Right lobe of liver (tissue), 6 donors: ENCODE results near the gene PCCA. TPM values are rescaled to one million over a fixed set of nuclear protein-coding genes. Genes with fewer than 3 reads are reported as not detected.

Experiments used
- ATAC-seq, 4 donors: fragments of 200-7000 bp; cut with Tn5 transposase; one replicate each; pipeline ENCODE4 v1.9.1; 2020; ENCODE audit warnings: mild to moderate bottlenecking in 4 of 4, moderate library complexity in 4 of 4
- DNase-seq, 3 donors: peaks; one replicate each; pipeline ENCODE4 v3.0.0-alpha.2; 2020
- H3K27ac ChIP-seq, 3 donors: fragments of 200-600 bp; one replicate each; pipeline ENCODE4 v1.8.0; 2022
- H3K27me3 ChIP-seq, 2 donors: fragments of 200-600 bp; one replicate each; pipeline ENCODE4 v1.8.0; 2022
- H3K36me3 ChIP-seq, 4 donors: fragments of 200-600 bp; sonication (generic) in 1 of 4; one replicate each; pipeline versions ENCODE4 v1.5.1 to v1.8.0; 2017 to 2022; ENCODE audit warnings: control low read depth in 1 of 4
- H3K4me1 ChIP-seq, 4 donors: fragments of 200-600 bp; sonication (generic) in 1 of 4; one replicate each; pipeline versions ENCODE4 v1.5.1 to v1.8.0; 2017 to 2022; ENCODE audit warnings: control low read depth in 1 of 4
- H3K4me3 ChIP-seq, 3 donors: fragments of 200-600 bp; one replicate each; pipeline ENCODE4 v1.8.0; 2022
- H3K9me3 ChIP-seq, 4 donors: fragments of 200-600 bp; sonication (generic) in 1 of 4; one replicate each; pipeline versions ENCODE4 v1.5.1 to v1.8.0; 2017 to 2022; ENCODE audit warnings: control low read depth in 1 of 4
- POLR2A ChIP-seq: fragments of 450-650 bp; IDR thresholded peaks from one replicate; pipeline ENCODE4 v1.6.1; 2017; ENCODE audit warnings: antibody characterized with exemption, mild to moderate bottlenecking
- WGBS: methylation state at CpG from one replicate; pipeline ENCODE4 v1.1.6; 2018; ENCODE audit warnings: low coverage, low lambda C conversion rate; ENCODE audit not compliant: insufficient coverage; ENCODE audit errors: missing lambda C conversion rate; 5-methylcytosine and 5-hydroxymethylcytosine counted together
- intact Hi-C, 2 donors: fragments of 100-400 bp; cut with DNase I; formaldehyde crosslinking; loops; one replicate each; pipeline versions ENCODE4 v1.11.2 to v1.14.1; 2022
- total RNA-seq, 6 experiments: library from RNA; depleted of rRNA in 2 of 6; stranded (reverse); fragments of >200 nt in 2 of 6; fragmentation: NEBNext Ultra II Directional in 3 of 6; extraction: Animal tissue kit (Norgen Biotek cat#: 25700) in 3 of 6; gene quantifications; one replicate each; pipeline versions ENCODE4 v1.1.0 to v1.2.4, GENCODE V29; 2016 to 2023
- TF ChIP-seq, protein P1 (sequence below), 4 donors: fragments of 200-600 bp in 3 of 4; fragments of 450-650 bp in 1 of 4; IDR thresholded peaks; one replicate each; pipeline versions ENCODE4 v1.5.1 to v1.8.0; 2016 to 2022; ENCODE audit warnings: antibody characterized with exemption in 4 of 4, mild to moderate bottlenecking in 2 of 4
- donor health status: DM: no; HTN: yes; CAD: no.
- donor health status: DM: no; HTN: no; CAD: no.
- donor health status: DM: no; HTN: no; CAD: no.
- donor health status: DM: no; HTN: yes; CAD: no.
- donor health status: DM: no; HTN: yes; CAD: no.

PCCA gene
- total RNA-seq, 6 experiments from 2014 or later = 58.2 to 161 (median 85.2) TPM

DNA sequence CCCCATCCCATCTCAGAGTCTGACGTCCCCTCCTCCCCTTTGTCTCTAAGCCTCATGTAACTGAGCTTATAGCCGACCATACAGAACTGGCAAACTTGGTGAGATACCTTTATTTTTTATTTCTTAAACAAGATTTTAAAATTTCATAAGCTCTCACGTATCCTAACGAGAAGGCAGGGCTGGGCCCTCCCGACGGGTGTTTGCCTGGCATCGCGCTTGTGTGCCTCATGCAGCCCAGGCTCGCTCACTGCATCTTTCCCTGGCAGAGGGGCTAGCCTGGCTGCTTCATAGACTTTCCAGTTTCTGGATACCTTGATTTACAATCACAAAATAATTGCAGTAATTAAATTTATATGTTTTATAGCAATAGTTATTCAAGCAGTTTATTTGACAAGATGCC, 430.7 kb downstream of the PCCA start:
- Histone ChIP-seq H3K4me1 (peaks cover 0 to 50% (median 13%) of the 10 kb centered on the region in 4 donors), H3K27me3 (no peaks in the 10 kb centered on the region), H3K4me3 (no peak overlapping the region), H3K27ac (no peak overlapping the region), H3K9me3 (no peaks in the 10 kb centered on the region), H3K36me3 (no peaks in the 10 kb centered on the region)
- intact Hi-C loops = no loop called here
- WGBS = 95% methylated on average over 9 of the region's 9 CpGs
- no peak for TF ChIP-seq POLR2A
- TF ChIP-seq, protein P1, sequence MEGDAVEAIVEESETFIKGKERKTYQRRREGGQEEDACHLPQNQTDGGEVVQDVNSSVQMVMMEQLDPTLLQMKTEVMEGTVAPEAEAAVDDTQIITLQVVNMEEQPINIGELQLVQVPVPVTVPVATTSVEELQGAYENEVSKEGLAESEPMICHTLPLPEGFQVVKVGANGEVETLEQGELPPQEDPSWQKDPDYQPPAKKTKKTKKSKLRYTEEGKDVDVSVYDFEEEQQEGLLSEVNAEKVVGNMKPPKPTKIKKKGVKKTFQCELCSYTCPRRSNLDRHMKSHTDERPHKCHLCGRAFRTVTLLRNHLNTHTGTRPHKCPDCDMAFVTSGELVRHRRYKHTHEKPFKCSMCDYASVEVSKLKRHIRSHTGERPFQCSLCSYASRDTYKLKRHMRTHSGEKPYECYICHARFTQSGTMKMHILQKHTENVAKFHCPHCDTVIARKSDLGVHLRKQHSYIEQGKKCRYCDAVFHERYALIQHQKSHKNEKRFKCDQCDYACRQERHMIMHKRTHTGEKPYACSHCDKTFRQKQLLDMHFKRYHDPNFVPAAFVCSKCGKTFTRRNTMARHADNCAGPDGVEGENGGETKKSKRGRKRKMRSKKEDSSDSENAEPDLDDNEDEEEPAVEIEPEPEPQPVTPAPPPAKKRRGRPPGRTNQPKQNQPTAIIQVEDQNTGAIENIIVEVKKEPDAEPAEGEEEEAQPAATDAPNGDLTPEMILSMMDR (IDR thresholded peaks at IDR 0.05) = no peak
- DNase-seq (no peak), ATAC-seq (no peak)

DNA sequence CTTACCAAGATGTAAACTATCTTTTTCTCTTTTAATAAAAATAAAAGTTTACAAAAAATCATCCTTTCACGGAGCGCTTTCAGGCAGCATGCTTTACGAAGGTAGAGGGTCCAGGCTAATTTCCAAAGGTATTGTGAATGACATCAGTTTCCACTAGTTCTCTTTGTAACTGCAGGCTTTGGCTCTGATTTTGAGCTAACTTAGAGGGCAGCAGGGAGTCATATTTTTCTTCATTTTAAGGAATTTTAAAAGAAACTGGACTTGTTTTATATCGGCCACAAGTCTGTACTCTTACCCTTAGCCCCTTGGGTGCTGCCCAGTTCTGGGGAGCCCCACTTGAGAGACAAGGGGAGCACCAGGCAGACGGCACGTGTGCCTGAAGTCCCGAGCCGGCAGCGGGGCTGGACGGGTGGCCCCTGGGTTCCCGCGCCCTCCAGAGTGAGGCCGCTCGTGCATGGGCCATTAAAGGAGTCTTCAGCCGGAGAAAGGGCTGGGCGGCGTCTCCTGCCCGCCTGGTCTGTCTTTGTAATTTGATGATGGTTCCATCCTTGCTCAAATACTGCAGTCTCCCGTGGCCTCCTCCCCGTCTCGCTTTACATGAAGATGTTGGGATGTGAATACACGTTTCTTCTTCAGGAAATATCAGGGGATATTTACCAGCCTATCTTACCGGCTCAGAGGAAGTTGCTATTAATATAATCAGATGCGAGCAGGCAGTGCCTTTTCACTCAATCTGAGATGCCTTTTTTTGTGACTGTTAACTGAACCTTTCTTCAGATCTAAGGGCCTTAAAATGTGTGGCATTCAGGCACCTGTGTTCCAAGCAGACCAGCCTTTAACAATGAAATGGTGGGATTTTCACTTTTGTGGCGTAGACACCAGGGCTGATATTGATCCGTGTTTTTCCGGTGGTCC, 432.3 kb downstream of the PCCA start:
- 85% methylated on average over 14 of the region's 27 CpGs for WGBS
- Histone ChIP-seq H3K4me3 (no peak overlapping the region), H3K27me3 (no peaks in the 10 kb centered on the region), H3K4me1 (peaks cover 0 to 60% (median 17%) of the 10 kb centered on the region in 4 donors), H3K9me3 (no peaks in the 10 kb centered on the region), H3K36me3 (peaks cover 0 to 1% (median 0%) of the 10 kb centered on the region in 4 donors), H3K27ac (no peak overlapping the region)
- DNase-seq = no peak
- TF ChIP-seq POLR2A = no peak
- TF ChIP-seq, protein P1 (IDR thresholded peaks at IDR 0.05) = no peak
- intact Hi-C loops = no loop called here
- ATAC-seq = no peak

DNA sequence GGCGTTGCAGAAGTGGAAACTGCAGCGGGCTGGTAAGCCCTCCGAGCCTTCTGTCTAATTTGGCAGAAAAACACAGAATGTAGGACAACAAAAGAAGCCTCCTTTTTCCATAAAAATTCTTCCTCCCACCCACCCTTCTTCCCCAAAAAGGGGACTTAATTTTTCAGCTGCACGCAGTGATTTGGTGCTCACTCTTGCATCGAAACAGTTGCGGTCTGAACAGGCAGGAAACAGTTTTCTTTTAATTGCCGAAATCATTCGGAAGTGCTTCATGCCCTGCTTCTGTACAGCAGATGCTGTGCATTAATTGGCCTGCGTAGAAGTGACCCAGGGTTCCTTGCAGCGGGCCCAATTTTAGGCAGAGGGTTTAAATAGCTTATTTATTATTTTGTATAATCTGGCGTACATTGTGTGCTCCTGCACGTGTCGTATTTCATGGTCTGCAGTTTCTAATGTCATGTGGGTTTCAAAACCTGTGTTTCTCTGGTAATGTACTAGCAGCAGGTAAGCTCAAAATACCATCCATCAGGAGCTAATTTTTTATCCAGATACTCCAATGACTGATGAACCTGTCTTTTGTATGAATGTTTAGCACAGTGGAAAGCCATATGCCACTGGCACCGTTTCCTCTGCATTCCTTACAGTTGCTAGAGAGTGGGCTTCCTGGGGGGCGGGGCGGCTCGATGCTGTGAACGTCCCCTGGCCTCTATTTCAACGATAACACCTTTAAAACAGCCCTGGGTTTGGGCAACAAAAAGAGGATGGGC, 433.1 kb downstream of the PCCA start:
- H3K4me1 ChIP-seq = peaks cover 0 to 56% (median 17%) of the 10 kb centered on the region in 4 donors
- no peak for TF ChIP-seq POLR2A
- TF ChIP-seq, protein P1 (IDR thresholded peaks at IDR 0.05) = no peak
- H3K4me3 ChIP-seq = no peak overlapping the region
- peaks cover 0 to 3% (median 0%) of the 10 kb centered on the region in 4 donors for H3K36me3 ChIP-seq
- H3K9me3 ChIP-seq = no peaks in the 10 kb centered on the region
- 74% methylated on average over 15 of the region's 19 CpGs for WGBS
- intact Hi-C loops = no loop called here
- DNase-seq = no peak
- peak overlapping the region in 1 of 3 donors; percentile 68 for H3K27ac ChIP-seq
- no peaks in the 10 kb centered on the region for H3K27me3 ChIP-seq
- ATAC-seq = no peak

DNA sequence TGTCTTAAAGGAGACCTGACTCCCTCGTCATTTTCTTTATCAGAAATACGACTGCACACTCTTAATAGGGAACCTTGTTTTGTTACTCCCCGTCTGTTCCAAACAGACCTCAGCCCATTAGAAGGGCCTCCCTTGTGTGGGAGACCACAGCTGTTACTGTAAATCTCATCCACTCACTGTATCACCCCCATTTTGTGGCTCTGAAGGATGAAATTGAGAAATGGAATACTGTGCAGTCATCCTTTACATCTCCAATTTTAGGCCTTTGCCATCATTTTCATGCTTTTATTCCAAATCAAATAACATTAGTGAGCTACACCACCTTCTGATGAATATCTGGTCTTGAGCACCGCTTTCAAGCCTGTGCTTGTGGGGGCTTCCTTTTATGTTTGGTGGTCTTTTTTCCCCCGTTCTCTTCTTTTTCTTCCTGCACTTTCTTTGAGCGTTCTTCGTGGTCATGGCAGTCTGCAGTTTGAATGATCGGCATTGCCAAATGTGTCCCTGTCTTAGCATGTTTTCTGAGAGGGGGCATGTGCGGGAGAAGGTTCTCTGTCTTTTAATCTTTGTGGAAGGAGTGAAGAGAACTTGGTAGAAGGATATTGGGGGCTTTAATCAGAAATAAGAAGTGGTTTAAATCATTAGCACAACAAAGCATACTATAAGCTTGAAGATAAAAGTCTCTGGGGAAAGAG, 433.9 kb downstream of the PCCA start:
- ATAC-seq (no peak), DNase-seq (no peak)
- Histone ChIP-seq H3K9me3 (no peaks in the 10 kb centered on the region), H3K4me3 (no peak overlapping the region), H3K36me3 (peaks cover 0 to 4% (median 1%) of the 10 kb centered on the region in 4 donors), H3K4me1 (peaks cover 0 to 50% (median 17%) of the 10 kb centered on the region in 4 donors), H3K27ac (peak overlapping the region in 2 of 3 donors; percentile 68 to 91), H3K27me3 (no peaks in the 10 kb centered on the region)
- 91% methylated on average over 6 of the region's 9 CpGs for WGBS
- intact Hi-C loops = no loop called here
- TF ChIP-seq POLR2A = no peak
- TF ChIP-seq, protein P1 (IDR thresholded peaks at IDR 0.05) = no peak
